ENCODE measurements around the gene KRT37.

DNA sequence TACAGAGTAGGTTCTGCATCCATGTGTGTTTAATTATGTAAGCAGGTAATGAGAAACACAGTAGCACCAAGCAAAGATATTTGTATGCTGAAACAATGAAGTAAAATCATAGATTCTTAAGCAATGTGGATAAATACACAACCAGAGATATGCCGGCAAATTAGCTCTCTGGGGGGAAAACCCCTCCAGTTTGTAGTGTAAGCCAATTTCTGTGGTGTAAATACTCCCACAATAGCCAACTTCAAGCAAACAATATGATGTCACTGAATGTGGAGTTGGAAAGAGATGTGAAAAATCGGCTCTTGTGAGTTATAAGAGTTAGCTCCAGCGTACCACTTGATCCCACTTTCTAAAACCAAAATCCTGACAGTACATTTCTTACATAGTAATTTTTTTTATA, 20.3 kb upstream of the KRT37 start:
- no peak for TF ChIP-seq ELF4 (IDR thresholded peaks at IDR 0.05)
- no peak for TF ChIP-seq HDGF (IDR thresholded peaks at IDR 0.05; ENCODE audit: borderline replicate concordance)
- TF ChIP-seq BHLHE40 (IDR thresholded peaks at IDR 0.05; ENCODE audit: borderline replicate concordance) = no peak
- TF ChIP-seq SP1 (IDR thresholded peaks at IDR 0.05) = no peak
- TF ChIP-seq PKNOX1 (IDR thresholded peaks at IDR 0.05) = no peak
- TF ChIP-seq TARDBP (IDR thresholded peaks at IDR 0.05) = no peak
- no peak for TF ChIP-seq SUZ12 (IDR thresholded peaks at IDR 0.05)
- TF ChIP-seq FOXM1 (IDR thresholded peaks at IDR 0.05; ENCODE audit: borderline replicate concordance) = no peak
- TF ChIP-seq NFRKB (IDR thresholded peaks at IDR 0.05) = no peak
- TF ChIP-seq FOXA1 (IDR thresholded peaks at IDR 0.05) = no peak
- TF ChIP-seq FOXK2 (IDR thresholded peaks at IDR 0.05) = no peak
- TF ChIP-seq L3MBTL2 (conservative IDR thresholded peaks at IDR 0.05) = no peak
